Vagina (tissue), 2 donors: ENCODE results near the gene RNU7-1. TPM values are rescaled to one million over a fixed set of nuclear protein-coding genes. Genes with fewer than 3 reads are reported as not detected.

ENCODE experiments used
- DNase-seq, 2 donors: peaks; one replicate each; pipeline ENCODE4 v3.0.0-alpha.2; 2017; ENCODE audit errors: extremely low spot score in 2 of 2
- H3K27ac ChIP-seq: fragments of 200-600 bp; sonication (generic); one replicate; pipeline ENCODE4 v1.5.1; 2019
- H3K27me3 ChIP-seq: fragments of 200-600 bp; sonication (generic); one replicate; pipeline ENCODE4 v1.5.1; 2019
- H3K36me3 ChIP-seq, 2 donors: fragments of 200-600 bp; sonication (generic); one replicate each; pipeline ENCODE4 v1.5.1; 2017 to 2019
- H3K4me1 ChIP-seq: fragments of 200-600 bp; sonication (generic); one replicate; pipeline ENCODE4 v1.5.1; 2019
- H3K4me3 ChIP-seq, 2 donors: fragments of 200-600 bp; sonication (generic); 1 replicate in 1 of 2; 2 replicates in 1 of 2; pipeline ENCODE4 v1.5.1; 2016 to 2019
- H3K9me3 ChIP-seq: fragments of 200-600 bp; sonication (generic); one replicate; pipeline ENCODE4 v1.5.1; 2019
- POLR2A ChIP-seq, 2 donors: fragments of 450-650 bp; IDR thresholded peaks; one replicate each; pipeline ENCODE4 v1.6.1; 2017; ENCODE audit warnings: antibody characterized with exemption in 2 of 2, mild to moderate bottlenecking in 2 of 2, moderate library complexity in 2 of 2
- POLR2AphosphoS5 ChIP-seq, 2 donors: sonication (generic); formaldehyde crosslinking; IDR thresholded peaks; one replicate each; pipeline ENCODE4 v1.9.0; 2017; ENCODE audit warnings: antibody characterized with exemption in 2 of 2, mild to moderate bottlenecking in 2 of 2, low read depth in 1 of 2; ENCODE audit not compliant: insufficient read depth in 1 of 2
- intact Hi-C: fragments of 100-400 bp; cut with DNase I; formaldehyde crosslinking; loops from one replicate; pipeline ENCODE4 v1.15.1; 2023
- total RNA-seq: library from RNA; depleted of rRNA; stranded (reverse); fragments of >200 nt; gene quantifications from one replicate; pipeline ENCODE4 v1.2.3, GENCODE V29; 2016
- TF ChIP-seq, protein P1 (sequence below), 3 experiments: fragments of 450-650 bp in 2 of 3; fragments of 200-600 bp in 1 of 3; sonication (generic) in 1 of 3; IDR thresholded peaks; one replicate each; pipeline ENCODE4 v1.5.1; 2017 to 2019; ENCODE audit warnings: antibody characterized with exemption in 3 of 3, mild to moderate bottlenecking in 2 of 3, moderate library complexity in 2 of 3

RNU7-1 gene
- total RNA-seq, 1 donor from 2014 or later = not detected

- Histone ChIP-seq H3K27me3 (no peaks in the 10 kb centered on the region), H3K4me1 (peaks cover 46% of the 10 kb centered on the region), H3K27ac (peak overlapping the region; percentile 95), H3K36me3 (no peaks in the 10 kb centered on the region), H3K9me3 (no peaks in the 10 kb centered on the region), H3K4me3 (peak overlapping the region; percentile 56 to 73)
- DNase-seq = no peak
- TF ChIP-seq, protein P1, sequence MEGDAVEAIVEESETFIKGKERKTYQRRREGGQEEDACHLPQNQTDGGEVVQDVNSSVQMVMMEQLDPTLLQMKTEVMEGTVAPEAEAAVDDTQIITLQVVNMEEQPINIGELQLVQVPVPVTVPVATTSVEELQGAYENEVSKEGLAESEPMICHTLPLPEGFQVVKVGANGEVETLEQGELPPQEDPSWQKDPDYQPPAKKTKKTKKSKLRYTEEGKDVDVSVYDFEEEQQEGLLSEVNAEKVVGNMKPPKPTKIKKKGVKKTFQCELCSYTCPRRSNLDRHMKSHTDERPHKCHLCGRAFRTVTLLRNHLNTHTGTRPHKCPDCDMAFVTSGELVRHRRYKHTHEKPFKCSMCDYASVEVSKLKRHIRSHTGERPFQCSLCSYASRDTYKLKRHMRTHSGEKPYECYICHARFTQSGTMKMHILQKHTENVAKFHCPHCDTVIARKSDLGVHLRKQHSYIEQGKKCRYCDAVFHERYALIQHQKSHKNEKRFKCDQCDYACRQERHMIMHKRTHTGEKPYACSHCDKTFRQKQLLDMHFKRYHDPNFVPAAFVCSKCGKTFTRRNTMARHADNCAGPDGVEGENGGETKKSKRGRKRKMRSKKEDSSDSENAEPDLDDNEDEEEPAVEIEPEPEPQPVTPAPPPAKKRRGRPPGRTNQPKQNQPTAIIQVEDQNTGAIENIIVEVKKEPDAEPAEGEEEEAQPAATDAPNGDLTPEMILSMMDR (IDR thresholded peaks at IDR 0.05) = no peak
- peak in 1 of 2 donors; percentile 11 for TF ChIP-seq POLR2A (IDR thresholded peaks at IDR 0.05)
- intact Hi-C loops = loop anchor here (5.0 kb wide), 1 partner anchor 149 kb away; the partner anchor contains the start of gene C1R
Measured at GRCh38 chr12:6943389-6943721, 261 bp upstream of the RNU7-1 start.

DNA sequence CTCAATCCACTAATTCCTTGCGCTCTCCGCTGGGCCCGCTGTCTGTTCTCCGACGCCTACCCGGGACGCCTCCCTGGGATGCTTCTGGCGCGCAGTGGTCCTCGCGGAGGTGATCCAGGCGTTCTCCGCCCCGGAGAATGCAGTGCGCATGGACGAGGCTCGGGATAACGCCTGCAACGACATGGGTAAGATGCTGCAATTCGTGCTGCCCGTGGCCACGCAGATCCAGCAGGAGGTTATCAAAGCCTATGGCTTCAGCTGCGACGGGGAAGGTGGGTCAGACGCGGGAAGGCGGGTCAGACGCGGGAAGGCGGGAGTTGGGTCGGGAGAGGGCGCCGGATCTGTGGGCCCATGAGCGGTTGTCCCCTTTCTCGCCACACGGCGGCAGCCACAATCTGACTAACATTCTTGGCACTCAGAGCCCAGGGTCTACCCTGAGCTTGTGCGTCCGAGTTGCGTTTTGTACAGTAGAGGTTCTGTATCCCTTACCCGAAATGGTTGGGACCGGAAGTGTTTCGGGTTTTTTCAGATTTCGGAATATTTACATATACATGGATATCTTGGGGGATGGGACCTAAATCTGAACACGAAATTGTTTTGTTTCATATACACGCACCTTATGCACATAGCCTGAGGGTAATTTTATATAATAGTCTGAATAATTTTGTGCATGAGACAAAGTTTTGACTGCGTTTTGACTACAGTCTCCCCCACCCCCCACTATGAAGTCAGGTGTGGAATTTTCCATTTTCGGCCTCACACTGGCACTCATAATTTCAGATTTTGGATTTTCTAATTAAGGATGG is 968 bp downstream of the RNU7-1 start:
- H3K4me1 ChIP-seq = peaks cover 34% of the 10 kb centered on the region
- peak overlapping the region; percentile 95 for H3K27ac ChIP-seq
- H3K36me3 ChIP-seq = no peaks in the 10 kb centered on the region
- TF ChIP-seq POLR2AphosphoS5 (IDR thresholded peaks at IDR 0.05; ENCODE audit: insufficient read depth in 1 of 2, low read depth in 1 of 2) (peak; percentile 35 to 88), POLR2A (IDR thresholded peaks at IDR 0.05) (peak in 1 of 2 donors; percentile 40)
- TF ChIP-seq, protein P1 (IDR thresholded peaks at IDR 0.05) = peak; percentile 54 to 98 (median 73)
- H3K9me3 ChIP-seq = no peaks in the 10 kb centered on the region
- intact Hi-C loops = loop anchor here (5.0 kb wide), 2 partner anchors 148 to 168 kb away; partner anchors contain the start of gene C1R
- peak overlapping the region; percentile 56 to 73 for H3K4me3 ChIP-seq
- peak in 1 of 2 donors; percentile 97 for DNase-seq
- no peaks in the 10 kb centered on the region for H3K27me3 ChIP-seq

DNA sequence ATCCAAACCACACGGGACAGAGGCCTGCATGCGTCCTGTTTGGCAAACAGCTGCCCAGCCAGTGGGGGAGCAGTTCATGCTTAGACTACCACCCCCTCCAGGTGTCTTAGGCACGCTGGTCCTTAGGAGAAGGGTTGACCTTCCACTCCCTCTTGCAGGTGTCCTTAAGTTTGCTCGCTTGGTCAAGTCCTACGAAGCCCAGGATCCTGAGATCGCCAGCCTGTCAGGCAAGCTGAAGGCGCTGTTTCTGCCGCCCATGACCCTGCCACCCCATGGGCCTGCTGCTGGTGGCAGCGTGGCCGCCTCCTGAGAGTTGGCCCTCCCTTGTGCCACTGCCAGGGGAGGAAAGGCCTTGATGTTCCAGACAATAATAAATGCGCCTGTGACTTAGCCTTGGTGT is 2.0 kb downstream of the RNU7-1 start:
- peak overlapping the region in 1 of 2 donors; percentile 27 for H3K4me3 ChIP-seq
- no peaks in the 10 kb centered on the region for H3K9me3 ChIP-seq
- H3K4me1 ChIP-seq = peaks cover 31% of the 10 kb centered on the region
- no peaks in the 10 kb centered on the region for H3K36me3 ChIP-seq
- intact Hi-C loops = loop anchor here (5.0 kb wide), 1 partner anchor 167 kb away; no protein-coding TSS in a partner anchor
- no peak for DNase-seq
- no peaks in the 10 kb centered on the region for H3K27me3 ChIP-seq
- no peak for TF ChIP-seq POLR2AphosphoS5 (IDR thresholded peaks at IDR 0.05; ENCODE audit: insufficient read depth in 1 of 2, low read depth in 1 of 2)
- peak overlapping the region; percentile 95 for H3K27ac ChIP-seq

GRCh38 chr12:6946033-6946919 is 2.7 kb downstream of the RNU7-1 start:
- intact Hi-C loops = loop anchor here (5.0 kb wide), 1 partner anchor 166 kb away; no protein-coding TSS in a partner anchor
- no peaks in the 10 kb centered on the region for H3K36me3 ChIP-seq
- H3K4me1 ChIP-seq = peaks cover 31% of the 10 kb centered on the region
- no peaks in the 10 kb centered on the region for H3K9me3 ChIP-seq
- H3K27me3 ChIP-seq = no peaks in the 10 kb centered on the region
- TF ChIP-seq POLR2AphosphoS5 (IDR thresholded peaks at IDR 0.05; ENCODE audit: insufficient read depth in 1 of 2, low read depth in 1 of 2) = peak; percentile 77 to 78
- TF ChIP-seq, protein P1 (IDR thresholded peaks at IDR 0.05) = no peak
- DNase-seq = no peak
- H3K4me3 ChIP-seq = peak overlapping the region; percentile 27 to 35
- peak overlapping the region; percentile 95 for H3K27ac ChIP-seq

- Histone ChIP-seq H3K27me3 (no peaks in the 10 kb centered on the region), H3K4me3 (peak overlapping the region; percentile 27 to 35), H3K9me3 (no peaks in the 10 kb centered on the region), H3K4me1 (peaks cover 31% of the 10 kb centered on the region), H3K36me3 (no peaks in the 10 kb centered on the region), H3K27ac (peak overlapping the region; percentile 95)
- TF ChIP-seq POLR2AphosphoS5 (IDR thresholded peaks at IDR 0.05; ENCODE audit: insufficient read depth in 1 of 2, low read depth in 1 of 2) = no peak
- no peak for TF ChIP-seq POLR2A (IDR thresholded peaks at IDR 0.05)
- no peak for DNase-seq
- intact Hi-C loops = loop anchor here (5.0 kb wide), 1 partner anchor 165 kb away; no protein-coding TSS in a partner anchor
Measured at GRCh38 chr12:6946920-6947374, 3.3 kb downstream of the RNU7-1 start.
